ENCODE data around the gene LIPT2. TPM values are rescaled to one million over a fixed set of nuclear protein-coding genes. Genes with fewer than 3 reads are reported as not detected.
A peak's percentile ranks its signal among the peaks of the same experiment; 100 is the strongest.

The LIPT2 gene
- total RNA-seq, 1 experiment from 2014 or later = 8.2 TPM

DNA sequence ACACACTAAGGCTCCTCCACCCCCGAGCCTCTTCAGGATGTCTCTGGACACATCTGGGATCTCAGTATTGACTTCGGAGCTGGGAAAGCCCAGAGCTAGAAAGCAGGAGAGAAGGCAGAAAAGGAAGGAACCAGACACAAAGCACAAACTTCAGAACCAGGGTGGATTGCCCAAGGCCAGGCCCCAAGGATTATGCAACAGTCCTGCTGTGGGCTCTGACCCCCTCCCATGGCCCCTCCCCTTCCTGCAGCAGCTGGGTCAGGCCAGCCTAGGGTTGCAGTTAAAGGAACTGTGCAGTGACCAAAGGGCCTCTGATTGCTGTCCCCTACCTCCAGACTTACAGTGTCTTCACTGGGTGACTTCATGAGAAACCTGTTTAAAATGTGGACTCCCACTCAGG, 31.5 kb downstream of the LIPT2 start:
- Histone ChIP-seq H2BK120ac (ENCODE audit: low read depth, low read length, poor library complexity, severe bottlenecking) (no peak overlapping the region), H3K23ac (ENCODE audit: insufficient read length, low read depth, low read length) (no peak overlapping the region), H2BK20ac (ENCODE audit: low read depth, low read length, poor library complexity, severe bottlenecking) (no peak overlapping the region), H4K91ac (ENCODE audit: insufficient read length, low read depth, low read length) (no peak overlapping the region), H2BK5ac (ENCODE audit: insufficient read length, low read length) (no peak overlapping the region), H3T11ph (ENCODE audit: low read length) (no peak overlapping the region), H3K18ac (ENCODE audit: insufficient read length, low read depth, low read length) (no peak overlapping the region), H4K8ac (replicated peaks; ENCODE audit: insufficient read length, low read depth, low read length) (no peak overlapping the region), H3K4me2 (ENCODE audit: insufficient read depth, insufficient read length, low read length) (no peak overlapping the region), H3K23me2 (ENCODE audit: insufficient read length, low read depth, low read length, poor library complexity, severe bottlenecking) (no peaks in the 10 kb centered on the region), H2BK15ac (ENCODE audit: low read depth, low read length) (no peak overlapping the region), H3K4me1 (ENCODE audit: insufficient read depth, low read length) (no peaks in the 10 kb centered on the region), H3K4ac (ENCODE audit: low read depth, low read length) (no peak overlapping the region), H3K56ac (ENCODE audit: insufficient read length, low read depth, low read length) (no peak overlapping the region), H3K27me3 (ENCODE audit: insufficient read depth, low read length) (no peaks in the 10 kb centered on the region), H4K5ac (ENCODE audit: insufficient read length, low read depth, low read length) (no peak overlapping the region), H3K9me3 (ENCODE audit: control insufficient read depth, low read depth, low read length) (no peaks in the 10 kb centered on the region), H4K20me1 (ENCODE audit: control insufficient read depth, insufficient read depth, insufficient read length) (no peaks in the 10 kb centered on the region), H2AFZ (ENCODE audit: low read length) (no peak overlapping the region), H2BK12ac (ENCODE audit: insufficient read length, low read depth, low read length) (no peak overlapping the region), H3K14ac (ENCODE audit: insufficient read depth, low read length) (no peak overlapping the region), H2AK5ac (ENCODE audit: insufficient read length, low read length) (no peak overlapping the region), H3K79me1 (ENCODE audit: insufficient read depth, low read depth, low read length, poor library complexity, severe bottlenecking) (no peaks in the 10 kb centered on the region), H3K9ac (ENCODE audit: extremely low read depth, insufficient read length, low read length) (no peak overlapping the region), H3K27ac (ENCODE audit: insufficient read length, low read depth, low read length) (no peak overlapping the region), H3K79me2 (ENCODE audit: insufficient read depth, low read length) (no peaks in the 10 kb centered on the region)
- peaks cover 15 to 23% of the 10 kb centered on the region in 2 experiments for H3K4me1 Mint-ChIP-seq
- DNase-seq = no peak
- H3K27ac Mint-ChIP-seq = peak overlapping the region in 2 of 3 experiments; percentile 77 to 88; a peak in 2 of 7 replicates
- TF ChIP-seq, protein P1, sequence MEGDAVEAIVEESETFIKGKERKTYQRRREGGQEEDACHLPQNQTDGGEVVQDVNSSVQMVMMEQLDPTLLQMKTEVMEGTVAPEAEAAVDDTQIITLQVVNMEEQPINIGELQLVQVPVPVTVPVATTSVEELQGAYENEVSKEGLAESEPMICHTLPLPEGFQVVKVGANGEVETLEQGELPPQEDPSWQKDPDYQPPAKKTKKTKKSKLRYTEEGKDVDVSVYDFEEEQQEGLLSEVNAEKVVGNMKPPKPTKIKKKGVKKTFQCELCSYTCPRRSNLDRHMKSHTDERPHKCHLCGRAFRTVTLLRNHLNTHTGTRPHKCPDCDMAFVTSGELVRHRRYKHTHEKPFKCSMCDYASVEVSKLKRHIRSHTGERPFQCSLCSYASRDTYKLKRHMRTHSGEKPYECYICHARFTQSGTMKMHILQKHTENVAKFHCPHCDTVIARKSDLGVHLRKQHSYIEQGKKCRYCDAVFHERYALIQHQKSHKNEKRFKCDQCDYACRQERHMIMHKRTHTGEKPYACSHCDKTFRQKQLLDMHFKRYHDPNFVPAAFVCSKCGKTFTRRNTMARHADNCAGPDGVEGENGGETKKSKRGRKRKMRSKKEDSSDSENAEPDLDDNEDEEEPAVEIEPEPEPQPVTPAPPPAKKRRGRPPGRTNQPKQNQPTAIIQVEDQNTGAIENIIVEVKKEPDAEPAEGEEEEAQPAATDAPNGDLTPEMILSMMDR (conservative IDR thresholded peaks at IDR 0.05) = no peak
- H3K27me3 Mint-ChIP-seq (ENCODE audit: low read depth) = peaks cover 15% of the 10 kb centered on the region
- H3K9me3 Mint-ChIP-seq = no peaks in the 10 kb centered on the region
- no peak overlapping the region for H3K4me3 Mint-ChIP-seq
- H3K36me3 Mint-ChIP-seq (ENCODE audit: insufficient read depth in 1 of 3, low read depth in 3 of 3) = no peaks in the 10 kb centered on the region; a peak in 2 of 7 replicates
- WGBS (ENCODE audit: extremely low coverage, insufficient read length, low lambda C conversion rate) = no CpG with 5 or more reads among the region's 2 CpGs

Data from H9 (cell line).